GM12872 (cell line): ENCODE measurements around the gene RBFOX2.

ENCODE experiments used
- CTCF ChIP-seq: IDR thresholded peaks from 3 replicates; pipeline ENCODE4 v1.5.1; 2011; ENCODE audit warnings: low read depth, mild to moderate bottlenecking, low read length, moderate library complexity; ENCODE audit not compliant: insufficient read depth

RBFOX2 gene

GRCh38 chr22:35830305-35830704, 198.3 kb downstream of the RBFOX2 start:
- no peak for TF ChIP-seq CTCF

GRCh38 chr22:35824256-35824655, 204.4 kb downstream of the RBFOX2 start:
- no peak for TF ChIP-seq CTCF

- TF ChIP-seq CTCF, result no peak
Observed at GRCh38 chr22:35821654-35822053, 207.0 kb downstream of the RBFOX2 start.

GRCh38 chr22:35819421-35819820, 209.2 kb downstream of the RBFOX2 start:
- TF ChIP-seq CTCF, result no peak

GRCh38 chr22:35818897-35819296, 209.7 kb downstream of the RBFOX2 start:
- no peak for TF ChIP-seq CTCF

- TF ChIP-seq CTCF, result no peak
Observed at GRCh38 chr22:35812600-35812999, 216.0 kb downstream of the RBFOX2 start.

GRCh38 chr22:35811670-35812069, 217.0 kb downstream of the RBFOX2 start:
- no peak for TF ChIP-seq CTCF

- TF ChIP-seq CTCF, result no peak
Observed at GRCh38 chr22:35809816-35810215, 218.8 kb downstream of the RBFOX2 start.
